ENCODE data around the gene THRB. TPM values are rescaled to one million over a fixed set of nuclear protein-coding genes. Genes with fewer than 3 reads are reported as not detected.

Gene THRB
- total RNA-seq, 2 experiments from 2014 or later: not detected

DNA sequence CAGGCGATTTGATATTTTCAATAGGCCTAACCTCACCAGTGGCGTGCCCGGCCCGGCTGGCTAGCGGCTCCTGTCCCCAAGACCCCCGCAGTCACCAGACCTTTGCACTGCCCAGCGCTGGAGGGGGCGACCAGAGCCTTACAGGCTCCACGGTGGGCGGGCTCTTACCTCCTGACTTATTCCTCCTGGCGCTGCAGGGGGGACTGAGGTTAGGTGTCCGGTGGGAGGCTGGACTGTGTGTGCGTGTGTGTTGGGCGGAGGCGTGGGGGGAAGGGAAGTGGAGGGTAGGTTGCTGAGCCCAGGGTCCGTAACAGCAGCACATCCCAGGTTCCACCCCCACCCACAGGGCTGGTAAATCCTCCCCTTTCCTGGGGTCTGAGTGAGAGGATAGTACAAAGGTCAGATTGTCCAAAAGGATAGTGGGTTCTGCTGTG lies 27.5 kb upstream of the THRB start:
- DNase-seq: no peak
- Mint-ChIP-seq H3K36me3 (ENCODE audit: low read depth) (no peaks in the 10 kb centered on the region), H3K27me3 (peaks cover 45% of the 10 kb centered on the region), H3K27ac (no peak overlapping the region), H3K9me3 (no peaks in the 10 kb centered on the region), H3K4me3 (no peak overlapping the region), H3K4me1 (no peaks in the 10 kb centered on the region)
- ChIA-PET POLR2A (no interaction called here), CTCF (no interaction called here)

DNA sequence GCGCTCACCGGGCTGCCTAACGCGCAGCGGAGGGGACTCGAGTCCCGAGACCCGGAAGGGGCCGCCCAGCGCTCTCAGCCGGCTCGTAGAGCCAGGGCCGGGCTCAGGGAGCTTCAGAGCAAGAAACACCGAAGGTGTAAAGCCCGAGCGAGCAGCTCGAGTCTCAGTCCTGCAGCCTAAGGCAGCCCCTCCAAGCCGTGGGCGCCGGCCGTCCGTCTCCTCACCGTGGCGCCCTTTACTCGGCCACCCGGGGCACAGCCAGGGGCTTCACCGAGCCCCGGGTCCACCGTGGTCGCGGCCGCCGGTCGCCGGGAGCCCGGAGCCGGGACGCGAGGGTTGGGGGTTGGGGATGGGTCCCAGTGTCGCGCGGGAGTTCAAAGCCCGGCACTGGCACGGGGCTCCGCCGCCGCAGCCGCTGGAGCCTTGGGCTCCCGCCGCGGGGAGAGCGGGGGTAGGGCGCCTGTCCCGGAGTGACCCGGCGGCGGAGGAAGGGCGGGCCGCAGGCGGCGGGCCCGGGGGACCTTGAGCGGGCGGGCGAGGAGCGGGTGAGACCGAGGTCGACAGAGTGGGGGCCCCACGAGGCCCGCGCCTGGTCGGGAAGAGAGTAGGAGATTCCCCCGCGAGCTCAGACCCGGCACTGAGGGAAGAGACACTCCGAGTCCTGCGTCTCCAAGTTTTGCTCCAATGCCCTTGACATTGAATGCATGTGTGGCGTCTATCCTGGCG lies 26.9 kb upstream of the THRB start:
- H3K27ac Mint-ChIP-seq: no peak overlapping the region
- POLR2A ChIA-PET: no interaction called here
- CTCF ChIA-PET: no interaction called here
- H3K4me3 Mint-ChIP-seq: no peak overlapping the region
- peaks cover 42% of the 10 kb centered on the region for H3K27me3 Mint-ChIP-seq
- no peak for DNase-seq
- no peaks in the 10 kb centered on the region for H3K4me1 Mint-ChIP-seq
- no peaks in the 10 kb centered on the region for H3K9me3 Mint-ChIP-seq
- H3K36me3 Mint-ChIP-seq (ENCODE audit: low read depth): no peaks in the 10 kb centered on the region

DNA sequence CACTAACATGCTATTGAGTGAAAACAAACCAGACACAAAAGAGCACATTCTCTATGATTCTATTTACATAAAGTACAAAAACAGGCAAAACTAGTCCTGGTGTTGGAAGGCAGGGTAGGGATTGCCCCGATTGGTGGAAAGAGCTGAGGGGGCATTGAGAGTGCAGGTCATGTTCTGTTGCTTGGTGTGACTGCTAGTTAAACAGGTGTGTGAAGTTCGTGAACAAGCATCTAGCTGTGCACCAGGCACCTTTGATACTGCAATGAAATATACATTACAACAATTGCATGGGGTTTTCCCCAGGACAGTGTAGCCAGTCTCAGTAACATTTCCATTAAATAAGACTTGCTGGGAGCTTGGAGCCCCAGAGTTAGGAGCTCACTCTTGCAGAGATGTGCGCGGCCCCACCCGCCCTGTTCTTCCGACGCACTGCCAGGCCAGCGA lies 26.3 kb upstream of the THRB start:
- Mint-ChIP-seq H3K4me3 (no peak overlapping the region), H3K27me3 (peaks cover 42% of the 10 kb centered on the region), H3K9me3 (no peaks in the 10 kb centered on the region), H3K36me3 (ENCODE audit: low read depth) (no peaks in the 10 kb centered on the region), H3K27ac (no peak overlapping the region), H3K4me1 (no peaks in the 10 kb centered on the region)
- no peak for DNase-seq
- POLR2A ChIA-PET: no interaction called here
- CTCF ChIA-PET: interaction anchor here (0.6 kb wide), 1 partner anchor 753 kb away, joined by 4 read pairs; no protein-coding TSS in a partner anchor

DNA sequence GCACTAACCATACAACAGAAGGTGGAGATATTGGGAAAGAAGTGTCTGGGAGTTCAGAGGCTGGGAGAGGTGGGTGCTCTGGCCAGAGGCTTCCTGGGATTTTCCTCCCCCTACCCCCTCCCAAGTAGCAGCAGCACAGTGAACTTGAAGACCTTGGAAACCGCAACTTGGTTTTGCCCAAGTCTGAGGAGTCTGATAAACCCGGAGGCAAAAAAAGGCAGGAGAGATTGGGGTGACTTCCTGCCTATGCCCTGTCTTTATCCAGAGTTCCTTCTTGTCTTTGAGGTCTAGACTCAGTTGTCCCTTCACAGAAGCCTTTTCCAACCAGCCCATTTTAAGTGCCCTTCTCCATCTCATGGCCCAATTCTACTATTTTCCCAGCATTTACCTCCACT lies 25.4 kb upstream of the THRB start:
- Mint-ChIP-seq H3K36me3 (ENCODE audit: low read depth) (no peaks in the 10 kb centered on the region), H3K27me3 (peaks cover 42% of the 10 kb centered on the region), H3K9me3 (no peaks in the 10 kb centered on the region), H3K4me3 (no peak overlapping the region), H3K27ac (no peak overlapping the region), H3K4me1 (no peaks in the 10 kb centered on the region)
- CTCF ChIA-PET: no interaction called here
- no peak for DNase-seq
- POLR2A ChIA-PET: no interaction called here

DNA sequence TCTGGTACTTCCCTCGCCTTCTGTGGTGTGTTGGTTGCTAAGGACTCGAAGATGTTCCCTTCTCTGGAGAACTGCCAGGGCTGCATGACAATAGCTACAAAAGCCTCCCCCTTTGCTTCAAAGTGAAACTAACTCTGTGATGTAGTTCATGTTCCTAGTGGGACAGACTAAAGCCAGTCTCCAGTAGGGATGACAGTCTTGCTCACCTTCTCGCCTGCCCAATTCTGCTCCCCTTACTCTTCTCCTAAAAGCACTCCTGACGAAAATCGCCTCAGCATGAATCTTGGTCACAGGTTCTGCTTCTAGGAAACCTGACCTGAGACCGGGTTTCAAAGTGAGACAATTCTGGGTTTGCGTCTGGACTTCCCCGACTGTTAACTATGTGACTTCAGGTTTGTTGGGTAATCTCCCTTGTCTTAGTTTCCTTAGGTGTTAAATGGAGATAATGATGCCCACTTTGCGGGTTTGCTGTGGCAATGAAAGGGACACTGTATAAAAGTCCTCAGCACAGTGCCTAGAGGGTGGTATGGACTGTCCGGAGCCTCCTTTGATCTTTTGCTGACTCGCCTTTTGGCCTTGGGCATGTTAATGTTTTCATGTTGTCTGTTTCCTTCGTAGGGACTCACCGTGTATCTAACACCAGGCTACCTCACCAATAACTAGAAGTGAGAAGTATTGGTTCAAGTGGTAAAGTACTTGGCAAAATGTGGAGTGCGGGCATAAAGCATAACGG lies 24.9 kb upstream of the THRB start:
- CTCF ChIA-PET: no interaction called here
- Mint-ChIP-seq H3K27ac (no peak overlapping the region), H3K27me3 (peaks cover 42% of the 10 kb centered on the region), H3K36me3 (ENCODE audit: low read depth) (no peaks in the 10 kb centered on the region), H3K9me3 (no peaks in the 10 kb centered on the region), H3K4me3 (no peak overlapping the region), H3K4me1 (no peaks in the 10 kb centered on the region)
- POLR2A ChIA-PET: no interaction called here
- no peak for DNase-seq

DNA sequence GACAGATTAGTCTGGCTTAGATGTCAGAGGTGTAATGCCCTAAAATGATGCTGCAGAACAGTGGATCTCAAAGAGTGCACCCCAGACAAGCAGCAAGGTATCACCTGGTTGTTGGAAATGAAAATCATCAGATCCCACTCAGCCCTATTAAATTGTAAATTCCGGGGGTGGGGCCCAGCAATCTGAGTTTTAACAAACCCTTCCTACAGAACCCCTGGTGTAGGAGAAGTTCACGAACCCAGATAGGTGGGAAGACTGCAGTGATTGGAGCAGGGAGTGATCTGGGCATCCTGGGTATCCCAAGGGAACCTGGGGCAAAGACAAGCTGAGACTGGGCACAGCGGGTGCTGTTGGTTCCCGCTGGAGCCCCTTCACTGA lies 24.3 kb upstream of the THRB start:
- Mint-ChIP-seq H3K4me1 (no peaks in the 10 kb centered on the region), H3K27ac (no peak overlapping the region), H3K36me3 (ENCODE audit: low read depth) (no peaks in the 10 kb centered on the region), H3K9me3 (no peaks in the 10 kb centered on the region), H3K27me3 (peaks cover 38% of the 10 kb centered on the region), H3K4me3 (no peak overlapping the region)
- no peak for DNase-seq
- POLR2A ChIA-PET: no interaction called here
- CTCF ChIA-PET: no interaction called here

DNA sequence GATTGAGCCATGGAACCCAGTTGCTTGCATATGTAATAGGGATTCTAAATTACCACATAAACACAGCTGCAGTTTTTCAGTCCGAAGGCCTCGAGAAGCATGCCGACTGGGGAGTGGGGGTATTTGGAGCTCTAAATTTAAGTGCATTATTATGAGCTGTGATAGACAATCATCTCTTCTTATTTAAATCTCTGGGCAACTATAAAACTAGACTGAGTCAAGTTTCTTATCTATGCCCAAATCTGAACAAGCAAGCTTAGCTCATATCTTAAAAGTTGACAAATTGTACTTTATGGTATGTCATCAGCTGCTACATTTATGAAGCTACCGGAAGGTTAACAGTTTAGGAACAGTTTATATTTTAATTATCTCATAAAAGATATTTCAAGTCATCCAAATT lies 19.5 kb upstream of the THRB start:
- no peak overlapping the region for H3K4me3 Mint-ChIP-seq
- no peaks in the 10 kb centered on the region for H3K36me3 Mint-ChIP-seq (ENCODE audit: low read depth)
- no peak overlapping the region for H3K27ac Mint-ChIP-seq
- H3K9me3 Mint-ChIP-seq: no peaks in the 10 kb centered on the region
- no peak for DNase-seq
- H3K27me3 Mint-ChIP-seq: peaks cover 5% of the 10 kb centered on the region
- ChIA-PET CTCF (no interaction called here), POLR2A (no interaction called here)
- H3K4me1 Mint-ChIP-seq: no peaks in the 10 kb centered on the region

DNA sequence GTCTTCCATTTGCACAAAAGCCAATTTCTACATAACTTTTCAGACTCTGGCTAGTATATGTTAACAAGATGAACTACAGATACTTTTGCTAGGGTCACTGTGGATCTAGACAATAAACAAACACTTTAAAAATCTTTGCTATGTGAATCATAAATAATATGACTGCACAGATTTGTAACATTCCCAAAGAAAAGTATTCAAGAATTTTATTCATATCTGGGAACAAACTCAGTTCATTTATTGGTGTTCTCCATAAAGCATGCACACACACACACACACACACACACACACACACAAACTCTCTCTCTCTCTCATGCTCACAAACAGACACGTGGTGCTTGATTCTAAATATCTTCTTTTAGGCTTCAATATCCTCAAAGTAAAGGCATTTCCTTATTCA lies 18.8 kb upstream of the THRB start:
- H3K9me3 Mint-ChIP-seq: no peaks in the 10 kb centered on the region
- CTCF ChIA-PET: no interaction called here
- H3K36me3 Mint-ChIP-seq (ENCODE audit: low read depth): no peaks in the 10 kb centered on the region
- no peak overlapping the region for H3K4me3 Mint-ChIP-seq
- DNase-seq: no peak
- no peak overlapping the region for H3K27ac Mint-ChIP-seq
- H3K4me1 Mint-ChIP-seq: no peaks in the 10 kb centered on the region
- H3K27me3 Mint-ChIP-seq: peaks cover 2% of the 10 kb centered on the region
- POLR2A ChIA-PET: no interaction called here

DNA sequence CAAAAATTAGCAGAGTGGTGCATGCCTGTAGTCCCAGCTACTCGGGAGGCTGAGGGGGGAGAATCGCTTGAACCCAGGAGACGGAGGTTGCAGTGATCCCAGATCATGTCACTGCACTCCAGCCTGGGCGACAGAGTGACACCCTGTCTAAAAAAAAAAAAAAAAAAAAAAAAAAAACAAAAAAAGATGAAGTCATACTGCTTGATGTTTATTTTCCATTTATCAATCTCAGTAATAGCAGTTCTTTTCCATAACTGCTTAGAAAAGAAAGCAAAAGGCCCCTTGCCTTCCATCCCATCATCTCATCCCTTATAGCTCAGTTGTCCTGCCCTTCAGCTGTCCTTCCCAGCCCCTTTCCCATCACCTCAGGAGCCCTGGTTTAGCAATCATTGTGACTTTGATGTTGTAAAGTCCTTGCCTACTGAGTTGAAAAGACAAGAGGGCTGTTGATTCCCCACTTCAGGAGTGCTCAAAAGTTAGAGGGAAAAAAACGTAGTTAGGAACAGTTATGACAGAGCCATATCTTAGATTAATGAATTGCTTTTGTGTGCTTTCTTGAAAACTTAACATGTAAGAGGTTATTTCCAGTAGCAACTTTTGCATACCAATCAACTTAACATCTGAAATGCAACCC lies 18.0 kb upstream of the THRB start:
- Mint-ChIP-seq H3K36me3 (ENCODE audit: low read depth) (no peaks in the 10 kb centered on the region), H3K4me3 (no peak overlapping the region), H3K27ac (no peak overlapping the region), H3K9me3 (no peaks in the 10 kb centered on the region), H3K4me1 (no peaks in the 10 kb centered on the region), H3K27me3 (no peaks in the 10 kb centered on the region)
- CTCF ChIA-PET: no interaction called here
- POLR2A ChIA-PET: no interaction called here
- no peak for DNase-seq

DNA sequence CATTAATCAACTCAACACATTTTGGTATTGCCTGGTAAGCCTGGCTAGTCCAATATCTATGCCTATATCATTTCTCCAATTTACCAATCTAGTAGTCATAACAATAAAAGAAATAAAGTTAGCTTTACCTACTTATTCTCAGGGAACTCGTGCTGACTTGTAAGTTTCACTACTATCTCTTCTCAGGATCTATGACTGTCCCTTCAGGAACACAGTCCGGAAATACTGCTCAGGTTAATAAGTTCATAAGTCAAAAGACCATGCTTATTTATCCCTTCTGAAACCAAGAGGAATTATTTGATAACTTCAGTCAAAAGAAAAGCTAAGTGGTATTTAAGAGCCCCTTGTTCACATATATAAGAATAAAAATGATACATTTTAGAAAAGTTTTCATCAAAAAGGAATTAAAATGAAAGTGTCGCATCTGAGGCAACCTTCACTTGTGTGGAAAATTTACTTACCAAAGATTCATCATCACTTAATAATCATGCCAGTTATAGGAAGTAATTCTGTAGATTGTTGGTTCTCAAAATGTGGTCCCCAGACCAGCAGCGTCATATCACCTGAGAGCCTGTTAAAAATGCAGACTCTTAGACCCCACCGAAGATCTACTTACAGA lies 15.5 kb upstream of the THRB start:
- CTCF ChIA-PET: no interaction called here
- H3K27me3 Mint-ChIP-seq: no peaks in the 10 kb centered on the region

DNA sequence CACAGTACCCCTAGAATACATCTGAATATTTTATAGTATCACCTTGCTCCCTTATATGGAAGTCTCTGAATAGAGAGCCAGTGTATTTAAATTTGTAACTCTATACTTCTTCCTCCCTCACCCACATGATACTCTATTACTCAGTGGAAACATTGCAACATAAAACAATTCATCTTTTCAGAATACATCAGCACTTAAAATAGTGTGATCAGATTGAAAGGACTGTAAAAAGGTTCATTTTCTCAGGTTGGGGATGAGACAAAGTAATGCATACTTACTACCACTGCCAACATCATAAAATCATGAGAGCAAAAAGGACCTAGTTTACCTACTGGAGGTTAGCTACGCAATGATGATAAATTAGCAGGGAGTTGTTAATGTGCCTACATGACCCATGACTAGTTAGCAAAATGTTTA lies 13.8 kb upstream of the THRB start:
- Mint-ChIP-seq H3K27me3 (no peaks in the 10 kb centered on the region), H3K9me3 (no peaks in the 10 kb centered on the region), H3K36me3 (ENCODE audit: low read depth) (no peaks in the 10 kb centered on the region), H3K27ac (no peak overlapping the region), H3K4me1 (no peaks in the 10 kb centered on the region), H3K4me3 (no peak overlapping the region)
- POLR2A ChIA-PET: no interaction called here
- no peak for DNase-seq
- CTCF ChIA-PET: no interaction called here

More for the DNA sequence above, 15.5 kb upstream of the THRB start:
- Mint-ChIP-seq H3K9me3 (no peaks in the 10 kb centered on the region), H3K27ac (no peak overlapping the region), H3K4me1 (no peaks in the 10 kb centered on the region), H3K36me3 (ENCODE audit: low read depth) (no peaks in the 10 kb centered on the region), H3K4me3 (no peak overlapping the region)
- no peak for DNase-seq
- POLR2A ChIA-PET: no interaction called here

DNA sequence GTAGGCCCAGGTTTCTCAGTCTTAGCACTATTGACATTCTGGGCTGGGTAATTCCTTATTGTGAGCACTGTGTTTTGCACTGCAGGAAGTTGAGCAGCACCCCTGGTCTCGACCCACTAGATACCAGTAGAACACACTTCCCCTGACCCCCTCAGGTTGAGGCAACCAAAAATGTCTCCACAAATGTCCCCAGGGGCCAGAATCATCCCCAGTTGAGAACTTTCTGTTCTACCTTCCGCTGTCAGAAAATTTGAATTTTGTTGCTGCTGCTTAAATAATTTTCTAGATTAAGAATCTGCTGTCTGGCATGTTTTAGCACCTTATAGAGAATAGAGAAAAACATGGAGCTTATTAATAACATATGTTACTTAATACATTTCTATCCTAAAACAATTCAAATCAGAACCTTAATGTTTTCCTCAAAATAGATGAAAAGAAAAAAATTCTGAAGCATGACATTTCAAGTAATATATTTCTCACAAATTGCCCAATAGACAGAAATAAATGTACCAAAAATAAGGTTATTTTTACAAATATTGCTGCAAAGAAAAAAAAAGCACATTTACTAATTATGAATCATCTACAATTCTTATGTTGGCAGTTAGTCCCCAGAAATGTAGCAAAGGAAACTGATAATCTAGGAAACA lies 13.2 kb upstream of the THRB start:
- ChIA-PET POLR2A (no interaction called here), CTCF (no interaction called here)
- no peaks in the 10 kb centered on the region for H3K36me3 Mint-ChIP-seq (ENCODE audit: low read depth)
- no peak overlapping the region for H3K4me3 Mint-ChIP-seq
- DNase-seq: no peak
- no peaks in the 10 kb centered on the region for H3K9me3 Mint-ChIP-seq
- no peaks in the 10 kb centered on the region for H3K4me1 Mint-ChIP-seq
- H3K27ac Mint-ChIP-seq: no peak overlapping the region
- H3K27me3 Mint-ChIP-seq: no peaks in the 10 kb centered on the region

All from activated CD4-positive, alpha-beta T cell treated with anti-CD3 and anti-CD28 coated beads, Interleukin-2, amount 10 ng/mL, durations not matched to agents 7 days and 5 days (primary cell).